BE2C (cell line): Measurements from ENCODE around the gene SLC9A3.

Source experiments
- DNase-seq: peaks from one replicate; pipeline ENCODE4 v3.0.0-alpha.2; 2020
- H3K27me3 ChIP-seq: fragments of 250-450 bp; sonication (Bioruptor Pico); 2 replicates; pipeline ENCODE4 v1.5.1; 2020; ENCODE audit warnings: mild to moderate bottlenecking
- H3K36me3 ChIP-seq: fragments of 250-450 bp; sonication (Bioruptor Pico); 2 replicates; pipeline ENCODE4 v1.5.1; 2020; ENCODE audit warnings: mild to moderate bottlenecking
- H3K4me1 ChIP-seq: fragments of 250-450 bp; sonication (Bioruptor Pico); 2 replicates; pipeline ENCODE4 v1.5.1; 2020
- H3K4me3 ChIP-seq: 2 replicates; pipeline ENCODE4 v1.5.1; 2011; ENCODE audit warnings: low read depth, low read length
- H3K9me3 ChIP-seq: fragments of 250-450 bp; sonication (Bioruptor Pico); 2 replicates; pipeline ENCODE4 v1.5.1; 2020
- CTCF ChIP-seq: IDR thresholded peaks from 2 replicates; pipeline ENCODE4 v1.5.1; 2012; ENCODE audit warnings: mild to moderate bottlenecking, low read depth, low read length

The SLC9A3 gene

GRCh38 chr5:545641-546375, 21.6 kb upstream of the SLC9A3 start:
- peak; percentile 2 for DNase-seq
- Histone ChIP-seq H3K36me3 (no peaks in the 10 kb centered on the region), H3K4me3 (no peak overlapping the region), H3K4me1 (no peaks in the 10 kb centered on the region), H3K27me3 (peaks cover 16% of the 10 kb centered on the region), H3K9me3 (no peaks in the 10 kb centered on the region)
- no peak for TF ChIP-seq CTCF

DNA sequence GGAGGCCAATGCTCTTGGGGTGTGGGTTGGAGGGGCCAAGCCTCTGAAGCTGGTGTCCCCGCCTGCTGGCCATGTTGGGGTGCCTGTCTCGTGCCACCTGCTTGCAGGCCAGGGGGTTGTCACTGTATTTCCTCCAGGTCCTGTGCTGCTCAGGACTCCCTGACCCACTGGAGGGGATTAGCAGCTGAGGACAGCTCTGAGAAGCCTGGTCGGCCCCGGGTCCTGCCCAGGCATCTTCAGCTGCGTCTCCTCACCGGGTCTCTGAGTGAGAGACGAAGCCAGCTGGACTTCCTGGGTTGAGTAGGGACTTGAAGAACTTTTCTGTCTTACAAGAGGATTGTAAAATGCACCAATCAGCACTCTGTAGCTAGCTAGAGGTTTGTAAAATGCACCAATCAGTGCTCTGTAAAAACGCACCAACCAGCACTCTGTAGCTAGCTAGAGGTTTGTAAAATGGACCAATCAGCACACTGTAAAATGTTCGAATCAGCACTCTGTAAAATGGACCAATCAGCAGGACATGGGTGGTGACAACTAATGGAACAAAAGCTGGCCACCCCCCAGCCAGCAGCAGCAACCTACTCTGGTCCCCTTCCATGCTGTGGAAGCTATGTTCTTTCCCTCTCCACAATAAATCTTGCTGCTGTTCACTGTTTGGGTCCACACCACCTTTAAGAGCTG, 20.6 kb upstream of the SLC9A3 start:
- H3K9me3 ChIP-seq = no peaks in the 10 kb centered on the region
- H3K4me1 ChIP-seq = no peaks in the 10 kb centered on the region
- H3K36me3 ChIP-seq = no peaks in the 10 kb centered on the region
- peak; percentile 1 for DNase-seq
- no peak for TF ChIP-seq CTCF
- no peak overlapping the region for H3K4me3 ChIP-seq
- peaks cover 16% of the 10 kb centered on the region for H3K27me3 ChIP-seq

DNA sequence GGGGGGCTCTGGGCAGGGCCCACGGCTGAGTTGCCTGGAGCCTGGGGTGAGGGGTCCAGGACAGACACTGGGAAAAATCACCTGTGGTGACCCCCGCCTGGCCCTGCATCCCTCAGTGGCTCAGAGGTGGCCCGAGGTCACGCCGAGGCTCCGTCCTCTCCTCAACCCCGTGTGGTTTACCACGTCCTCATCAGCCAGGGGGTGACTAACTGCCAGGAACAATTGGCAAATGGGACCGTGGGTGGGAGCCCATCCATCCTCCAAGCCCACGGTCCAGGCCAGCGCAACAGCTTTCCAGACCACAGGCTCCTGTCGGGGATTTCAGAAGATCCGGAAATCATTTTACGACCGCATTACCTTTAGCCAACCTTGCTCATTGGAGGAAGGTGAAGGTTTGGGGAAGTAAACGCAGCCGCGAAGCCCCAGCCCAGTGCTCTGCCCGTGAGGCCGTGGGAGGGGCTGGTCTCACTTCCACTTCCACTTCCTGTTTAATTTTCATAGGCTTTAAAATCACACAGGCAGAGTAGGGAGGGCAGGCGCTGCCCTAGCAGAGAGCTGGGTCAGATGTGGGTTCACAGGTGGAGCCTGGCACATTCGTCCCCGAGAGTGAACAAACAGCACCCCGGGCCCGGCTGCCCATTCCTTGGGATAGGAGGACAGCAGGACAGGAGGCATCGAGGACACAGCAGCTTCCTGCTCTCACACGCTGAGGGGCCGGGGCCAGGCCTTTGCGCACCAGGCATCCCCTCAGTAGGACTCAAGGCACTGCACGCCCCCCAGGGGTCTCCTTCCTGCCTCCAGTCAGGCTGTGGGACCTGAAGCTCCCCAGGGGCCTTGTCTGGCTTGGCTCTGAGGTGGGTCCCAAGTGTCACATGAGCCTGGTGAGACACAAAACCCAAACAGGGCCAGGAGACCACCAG, 19.8 kb upstream of the SLC9A3 start:
- Histone ChIP-seq H3K4me3 (no peak overlapping the region), H3K9me3 (no peaks in the 10 kb centered on the region), H3K4me1 (no peaks in the 10 kb centered on the region), H3K36me3 (no peaks in the 10 kb centered on the region), H3K27me3 (peaks cover 12% of the 10 kb centered on the region)
- peak; percentile 4 for DNase-seq
- no peak for TF ChIP-seq CTCF

DNA sequence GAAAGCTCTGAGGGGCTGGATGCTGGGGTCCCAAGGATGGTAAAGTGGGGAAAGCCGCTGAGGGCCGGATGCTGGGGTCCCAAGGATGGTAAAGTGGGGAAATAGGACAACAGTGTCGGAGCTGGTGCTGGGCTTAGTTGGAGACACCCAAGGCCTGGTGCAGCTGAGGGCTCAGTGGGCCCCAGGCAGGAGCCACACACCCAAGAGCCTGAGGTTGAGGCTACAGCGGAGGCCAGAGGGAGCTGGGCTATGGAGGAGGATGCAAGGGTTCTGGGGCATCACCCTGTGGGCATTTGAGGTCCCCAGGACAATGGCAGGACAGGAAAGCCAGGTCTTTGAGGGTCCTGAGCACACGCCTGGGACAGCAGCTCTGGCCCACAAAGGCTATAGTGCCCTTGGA, 19.1 kb upstream of the SLC9A3 start:
- Histone ChIP-seq H3K4me3 (no peak overlapping the region), H3K27me3 (peaks cover 11% of the 10 kb centered on the region), H3K36me3 (no peaks in the 10 kb centered on the region), H3K9me3 (no peaks in the 10 kb centered on the region), H3K4me1 (no peaks in the 10 kb centered on the region)
- TF ChIP-seq CTCF = no peak
- peak; percentile 1 for DNase-seq

DNA sequence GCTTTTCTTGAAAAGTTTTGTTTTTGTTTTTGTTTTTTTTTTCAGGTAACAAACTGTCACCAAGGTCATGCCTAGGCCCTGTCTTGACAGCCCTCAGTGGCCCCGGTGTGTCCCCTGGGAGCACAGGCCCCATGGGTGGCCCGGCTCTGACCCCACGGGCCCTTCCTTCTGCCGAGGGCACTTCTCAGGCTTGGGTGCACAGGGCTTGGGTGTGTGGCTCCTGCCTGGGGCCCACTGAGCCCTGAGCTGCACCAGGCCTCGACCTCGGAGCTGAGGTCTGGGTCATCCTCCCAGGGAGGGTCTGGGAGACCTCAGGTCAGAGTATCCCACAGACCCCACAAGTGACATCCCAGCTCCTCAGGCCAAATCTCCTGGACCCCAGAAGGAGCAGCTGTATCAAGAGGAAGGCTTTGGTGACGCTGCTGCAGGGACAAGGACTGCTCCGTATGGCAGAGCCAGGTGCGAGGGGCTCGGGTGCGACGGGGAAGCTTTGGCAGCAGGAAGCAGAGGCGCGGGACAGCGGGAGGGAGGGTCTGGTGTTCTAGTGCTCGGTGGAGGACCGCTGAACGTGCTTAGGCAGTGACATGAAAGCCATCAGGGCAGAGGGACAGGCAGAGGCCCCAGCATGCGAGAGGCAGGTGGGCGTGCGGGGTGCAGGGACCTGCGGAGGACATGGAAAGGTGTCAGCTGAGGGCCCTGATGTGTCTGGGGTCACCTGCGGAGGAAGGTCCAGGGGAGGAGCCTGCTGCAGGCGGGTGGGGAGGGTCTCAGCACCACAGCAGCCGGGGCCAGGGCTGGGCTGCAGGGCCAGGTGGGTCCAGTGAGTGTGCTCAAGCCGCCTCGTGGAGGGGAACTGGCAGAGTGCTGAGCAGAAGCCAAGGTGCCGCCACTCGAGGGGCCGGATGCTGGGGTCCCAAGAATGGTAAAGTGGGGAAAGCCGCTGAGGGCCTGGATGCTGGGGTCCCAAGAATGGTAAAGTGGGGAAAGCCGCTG, 18.4 kb upstream of the SLC9A3 start:
- Histone ChIP-seq H3K27me3 (peaks cover 3% of the 10 kb centered on the region), H3K4me1 (no peaks in the 10 kb centered on the region), H3K4me3 (no peak overlapping the region), H3K36me3 (no peaks in the 10 kb centered on the region), H3K9me3 (no peaks in the 10 kb centered on the region)
- TF ChIP-seq CTCF = no peak
- peak; percentile 3 for DNase-seq
